AG04449 (cell line): ENCODE results near the gene IL17RD.

Experiments
- CTCF ChIA-PET: fragments of 350-600 bp; formaldehyde crosslinking; extraction: SDS; loops from one replicate; lab custom pipeline; 2021; ENCODE audit warnings: antibody characterized with exemption; lab: Yijun Ruan, JAX
- POLR2A ChIA-PET: fragments of 400-600, 350-600 bp; formaldehyde crosslinking; extraction: SDS; loops from one replicate; lab custom pipeline; 2020; ENCODE audit warnings: antibody characterized with exemption, inconsistent platforms; lab: Yijun Ruan, JAX
- DNase-seq: peaks from one replicate; pipeline ENCODE4 v3.0.0-alpha.2; 2010; ENCODE audit warnings: low read depth, low spot score
- H3K4me3 ChIP-seq: 2 replicates; pipeline ENCODE4 v1.5.1; 2011; ENCODE audit warnings: low read depth, mild to moderate bottlenecking, control low read depth, low read length
- CTCF ChIP-seq: IDR thresholded peaks from one replicate; pipeline ENCODE4 v1.5.1; 2011; ENCODE audit warnings: mild to moderate bottlenecking, moderate library complexity, low read length, control low read depth, inconsistent platforms; ENCODE audit not compliant: insufficient read depth; ENCODE audit errors: missing control alignments

The IL17RD gene

GRCh38 chr3:57120040-57120439, 45.1 kb downstream of the IL17RD start:
- CTCF ChIA-PET: interaction anchor here (0.7 to 1.2 kb wide), 3 partner anchors 14 to 280 kb away, joined by 3 read pairs; no protein-coding TSS in a partner anchor

GRCh38 chr3:57118254-57118653, 46.9 kb downstream of the IL17RD start:
- CTCF ChIA-PET: interaction anchor here (0.9 to 1.6 kb wide), 4 partner anchors 17 to 103 kb away, joined by 3 to 10 read pairs (median 4); no protein-coding TSS in a partner anchor
- POLR2A ChIA-PET: no interaction called here
- no peak for TF ChIP-seq CTCF
- DNase-seq: no peak
- H3K4me3 ChIP-seq: no peak overlapping the region

More at GRCh38 chr3:57120040-57120439, 45.1 kb downstream of the IL17RD start:
- no peak for DNase-seq
- POLR2A ChIA-PET: no interaction called here
- TF ChIP-seq CTCF: no peak
- H3K4me3 ChIP-seq: no peak overlapping the region

GRCh38 chr3:57116501-57116900, 48.7 kb downstream of the IL17RD start:
- CTCF ChIA-PET: no interaction called here
- no peak overlapping the region for H3K4me3 ChIP-seq
- DNase-seq: no peak
- POLR2A ChIA-PET: no interaction called here
- TF ChIP-seq CTCF: no peak

GRCh38 chr3:57112206-57112605, 52.9 kb downstream of the IL17RD start:
- ChIA-PET POLR2A (no interaction called here), CTCF (interaction anchor here (3.5 kb wide), 1 partner anchor 11 kb away, joined by 28 read pairs; no protein-coding TSS in a partner anchor)
- DNase-seq: no peak
- no peak overlapping the region for H3K4me3 ChIP-seq
- TF ChIP-seq CTCF: no peak

- POLR2A ChIA-PET: no interaction called here
- CTCF ChIA-PET: interaction anchor here (3.5 kb wide), 1 partner anchor 10 kb away, joined by 28 read pairs; no protein-coding TSS in a partner anchor
- TF ChIP-seq CTCF: no peak
- H3K4me3 ChIP-seq: no peak overlapping the region
- no peak for DNase-seq
Measured at GRCh38 chr3:57110798-57111197, 54.4 kb downstream of the IL17RD start.

GRCh38 chr3:57110214-57110613, 54.9 kb downstream of the IL17RD start:
- DNase-seq: no peak
- TF ChIP-seq CTCF: no peak
- no peak overlapping the region for H3K4me3 ChIP-seq
- ChIA-PET POLR2A (no interaction called here), CTCF (interaction anchor here (3.5 kb wide), 1 partner anchor 9 kb away, joined by 28 read pairs; no protein-coding TSS in a partner anchor)
